ENCODE data around the gene FAM111A. TPM values are rescaled to one million over a fixed set of nuclear protein-coding genes. Genes with fewer than 3 reads are reported as not detected.

Gene FAM111A
- total RNA-seq, 3 donors from 2014 or later (not counting 1 experiment from before 2014, with no cell fraction given): 93.7 to 125 (median 102) TPM

- Histone ChIP-seq H3K27ac (ENCODE audit: low read length) (no peak overlapping the region), H3K9me3 (ENCODE audit: control insufficient read depth, insufficient read depth, low read length) (peaks cover 12% of the 10 kb centered on the region), H3K27me3 (ENCODE audit: control insufficient read depth, insufficient read depth, low read length) (no peaks in the 10 kb centered on the region), H3K4me3 (ENCODE audit: low read length) (no peak overlapping the region), H3K4me1 (ENCODE audit: control insufficient read depth, insufficient read depth, low read length) (no peaks in the 10 kb centered on the region), H3K36me3 (ENCODE audit: control insufficient read depth, insufficient read depth, low read length) (no peaks in the 10 kb centered on the region)
- H3K27me3 Mint-ChIP-seq (ENCODE audit: low read depth in 2 of 2): no peaks in the 10 kb centered on the region
- intact Hi-C loops (cut with micrococcal nuclease): no loop called here
- TF ChIP-seq CTCF (IDR thresholded peaks at IDR 0.05): no peak
- DNase-seq: no peak
- WGBS (ENCODE audit: insufficient coverage): 100% methylated on average over 1 of the region's 1 CpG
- peaks cover 0 to 2% of the 10 kb centered on the region in 2 donors for H3K9me3 Mint-ChIP-seq
- ATAC-seq: no peak
- H3K4me1 Mint-ChIP-seq: no peaks in the 10 kb centered on the region
- H3K36me3 Mint-ChIP-seq: no peaks in the 10 kb centered on the region
- no peak overlapping the region for H3K4me3 Mint-ChIP-seq
- no peak overlapping the region for H3K27ac Mint-ChIP-seq
Measured at GRCh38 chr11:59115553-59115952, 27.1 kb upstream of the FAM111A start.

- H3K4me3 Mint-ChIP-seq: no peak overlapping the region
- no peaks in the 10 kb centered on the region for H3K27me3 Mint-ChIP-seq (ENCODE audit: low read depth in 2 of 2)
- intact Hi-C loops (cut with micrococcal nuclease): no loop called here
- DNase-seq: no peak
- no peaks in the 10 kb centered on the region for H3K36me3 Mint-ChIP-seq
- TF ChIP-seq CTCF (IDR thresholded peaks at IDR 0.05): no peak
- H3K4me1 Mint-ChIP-seq: no peaks in the 10 kb centered on the region
- ATAC-seq: no peak
- Histone ChIP-seq H3K9me3 (ENCODE audit: control insufficient read depth, insufficient read depth, low read length) (peaks cover 12% of the 10 kb centered on the region), H3K4me3 (ENCODE audit: low read length) (no peak overlapping the region), H3K27me3 (ENCODE audit: control insufficient read depth, insufficient read depth, low read length) (no peaks in the 10 kb centered on the region), H3K4me1 (ENCODE audit: control insufficient read depth, insufficient read depth, low read length) (no peaks in the 10 kb centered on the region), H3K27ac (ENCODE audit: low read length) (no peak overlapping the region), H3K36me3 (ENCODE audit: control insufficient read depth, insufficient read depth, low read length) (no peaks in the 10 kb centered on the region)
- peaks cover 0 to 2% of the 10 kb centered on the region in 2 donors for H3K9me3 Mint-ChIP-seq
- no peak overlapping the region for H3K27ac Mint-ChIP-seq
- WGBS (ENCODE audit: insufficient coverage): 96% methylated on average over 2 of the region's 2 CpGs
Measured at GRCh38 chr11:59117774-59118173, 24.9 kb upstream of the FAM111A start.

DNA sequence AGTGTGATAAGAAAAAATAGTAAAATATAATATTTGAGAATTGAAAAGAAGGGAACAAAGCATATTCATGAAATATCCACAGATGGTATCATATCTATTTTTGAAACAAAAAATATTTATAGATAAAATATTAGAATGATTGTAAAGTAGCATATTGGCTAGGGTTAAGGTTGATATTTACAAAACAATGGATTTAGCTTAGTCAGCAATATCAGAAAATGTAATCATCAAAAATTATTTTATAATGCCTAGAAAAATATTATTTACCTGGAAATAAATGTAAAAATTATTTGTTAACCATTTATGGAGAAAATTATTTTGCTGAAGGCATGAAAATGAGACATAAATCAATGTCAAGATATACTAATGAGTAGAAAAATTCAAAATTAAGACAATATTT, 22.8 kb upstream of the FAM111A start:
- Histone ChIP-seq H3K27ac (ENCODE audit: low read length) (no peak overlapping the region), H3K4me1 (ENCODE audit: control insufficient read depth, insufficient read depth, low read length) (no peaks in the 10 kb centered on the region), H3K9me3 (ENCODE audit: control insufficient read depth, insufficient read depth, low read length) (peaks cover 12% of the 10 kb centered on the region), H3K27me3 (ENCODE audit: control insufficient read depth, insufficient read depth, low read length) (no peaks in the 10 kb centered on the region), H3K4me3 (ENCODE audit: low read length) (no peak overlapping the region), H3K36me3 (ENCODE audit: control insufficient read depth, insufficient read depth, low read length) (no peaks in the 10 kb centered on the region)
- Mint-ChIP-seq H3K9me3 (peaks cover 0 to 2% of the 10 kb centered on the region in 2 donors), H3K27ac (no peak overlapping the region), H3K4me3 (no peak overlapping the region), H3K27me3 (ENCODE audit: low read depth in 2 of 2) (no peaks in the 10 kb centered on the region), H3K36me3 (no peaks in the 10 kb centered on the region), H3K4me1 (no peaks in the 10 kb centered on the region)
- intact Hi-C loops (cut with micrococcal nuclease): no loop called here
- no peak for TF ChIP-seq CTCF (IDR thresholded peaks at IDR 0.05)
- DNase-seq: no peak
- no peak for ATAC-seq

Data from natural killer cell (primary cell).